HG03432 (cell line): ENCODE data around the gene PRTG.
"Not testable (repeated sequence)": the region's sequence is repeated elsewhere in the genome, so short reads cannot be mapped to it uniquely, and the experiment has no call there.

ENCODE experiments used
- ATAC-seq: cut with Tn5 transposase; IDR thresholded peaks from one replicate; pipeline ENCODE4 v1.9.1; 2021; ENCODE audit warnings: mild to moderate bottlenecking, moderate library complexity; ENCODE audit not compliant: unreplicated experiment

PRTG gene

GRCh38 chr15:55742927-55743728, at the start of gene PRTG:
TSS of gene PRTG (minus strand) at chr15:55743152. CDS start at chr15:55742931, 221 bp downstream.
- ATAC-seq, result peak; percentile 52

- no peak for ATAC-seq
Observed at GRCh38 chr15:55791551-55792400, 48.8 kb upstream of the PRTG start.

- no peak for ATAC-seq
Observed at GRCh38 chr15:55789066-55789660, 46.2 kb upstream of the PRTG start.

GRCh38 chr15:55786341-55786740, 43.4 kb upstream of the PRTG start:
- ATAC-seq, result no peak

GRCh38 chr15:55785593-55785992, 42.6 kb upstream of the PRTG start:
- ATAC-seq, result not testable (repeated sequence)

- no peak for ATAC-seq
Observed at GRCh38 chr15:55784286-55784685, 41.3 kb upstream of the PRTG start.

- ATAC-seq, result no peak
Observed at GRCh38 chr15:55782901-55783300, 39.9 kb upstream of the PRTG start.

GRCh38 chr15:55780292-55780691, 37.3 kb upstream of the PRTG start:
- no peak for ATAC-seq

GRCh38 chr15:55778932-55779331, 36.0 kb upstream of the PRTG start:
- no peak for ATAC-seq

- ATAC-seq, result no peak
Observed at GRCh38 chr15:55775316-55775715, 32.4 kb upstream of the PRTG start.

- ATAC-seq, result peak; percentile 67
Observed at GRCh38 chr15:55774113-55774970, 31.4 kb upstream of the PRTG start.

- no peak for ATAC-seq
Observed at GRCh38 chr15:55770806-55771205, 27.9 kb upstream of the PRTG start.

- no peak for ATAC-seq
Observed at GRCh38 chr15:55770261-55770660, 27.3 kb upstream of the PRTG start.

GRCh38 chr15:55768670-55769185, 25.8 kb upstream of the PRTG start:
- no peak for ATAC-seq

GRCh38 chr15:55766676-55767075, 23.7 kb upstream of the PRTG start:
- no peak for ATAC-seq

- ATAC-seq, result no peak
Observed at GRCh38 chr15:55764398-55764797, 21.4 kb upstream of the PRTG start.

GRCh38 chr15:55758580-55758986, 15.6 kb upstream of the PRTG start:
- no peak for ATAC-seq

GRCh38 chr15:55753433-55753832, 10.5 kb upstream of the PRTG start:
- not testable (repeated sequence) for ATAC-seq

- ATAC-seq, result no peak
Observed at GRCh38 chr15:55750706-55751105, 7.8 kb upstream of the PRTG start.
